ENCODE data around the gene GPN2. TPM values are rescaled to one million over a fixed set of nuclear protein-coding genes. Genes with fewer than 3 reads are reported as not detected.

Gene GPN2
- total and polyA plus RNA-seq, 9 of the 15 experiments (the other 6 are each of a cell fraction or from before 2014, with no cell fraction given): 9.9 to 58.8 (median 20.4) TPM

- TF ChIP-seq PATZ1 (CRISPR knock-in tag; IDR thresholded peaks at IDR 0.05; ENCODE audit: borderline replicate concordance): no peak
- no peak for TF ChIP-seq ZFPM2 (CRISPR knock-in tag; IDR thresholded peaks at IDR 0.05)
- TF ChIP-seq ETS1 (conservative IDR thresholded peaks at IDR 0.05; ENCODE audit: control insufficient read depth, low read depth, low read length): peak; percentile 96
- TF ChIP-seq ZNF224 (CRISPR knock-in tag; IDR thresholded peaks at IDR 0.05): no peak
- TF ChIP-seq TOE1 (IDR thresholded peaks at IDR 0.05; ENCODE audit: borderline replicate concordance): peak; percentile 97
- no peak for TF ChIP-seq TOE1 (CRISPR knock-in tag; IDR thresholded peaks at IDR 0.05; ENCODE audit: borderline replicate concordance, low read depth)
- no peak for TF ChIP-seq MEF2A (IDR thresholded peaks at IDR 0.05; ENCODE audit: control insufficient read depth, low read depth, low read length)
- no peak for TF ChIP-seq ZBTB7A (IDR thresholded peaks at IDR 0.05; ENCODE audit: borderline replicate concordance, control insufficient read depth, low read depth, low read length)
- no peak for TF ChIP-seq CCAR2 (IDR thresholded peaks at IDR 0.05; ENCODE audit: low read depth, low read length)
- peak; percentile 27; the same call in 1 of the 2 replicates for TF ChIP-seq VEZF1 (CRISPR knock-in tag; IDR thresholded peaks at IDR 0.05)
- no peak for TF ChIP-seq MYNN (IDR thresholded peaks at IDR 0.05)
- TF ChIP-seq MYNN (CRISPR knock-in tag; IDR thresholded peaks at IDR 0.05): no peak
- no peak for TF ChIP-seq NCOA4 (IDR thresholded peaks at IDR 0.05; ENCODE audit: partially characterized antibody)
Measured at GRCh38 chr1:26900001-26900814, 10.1 kb upstream of the GPN2 start, which contains the start of gene GPATCH3 (continued).

Data from K562 (cell line).